ENCODE results near the gene FLVCR1.

FLVCR1 gene

GRCh38 chr1:212916481-212917133, 58.5 kb downstream of the FLVCR1 start:
- DNase-seq, result no peak

- no peak for DNase-seq
Observed at GRCh38 chr1:212917134-212917485, 59.0 kb downstream of the FLVCR1 start.

- DNase-seq, result no peak
Observed at GRCh38 chr1:212917858-212918257, 59.8 kb downstream of the FLVCR1 start.

- DNase-seq, result no peak
Observed at GRCh38 chr1:212918824-212919223, 60.7 kb downstream of the FLVCR1 start.

- no peak for DNase-seq
Observed at GRCh38 chr1:212920246-212920645, 62.2 kb downstream of the FLVCR1 start.

GRCh38 chr1:212920896-212921295, 62.8 kb downstream of the FLVCR1 start:
- DNase-seq, result no peak

GRCh38 chr1:212922016-212922415, 63.9 kb downstream of the FLVCR1 start:
- DNase-seq, result no peak

GRCh38 chr1:212926372-212926771, 68.3 kb downstream of the FLVCR1 start:
- DNase-seq, result no peak

GRCh38 chr1:212928323-212929291, 70.5 kb downstream of the FLVCR1 start:
- no peak for DNase-seq

- DNase-seq, result no peak
Observed at GRCh38 chr1:212930986-212931678, 73.1 kb downstream of the FLVCR1 start.

- no peak for DNase-seq
Observed at GRCh38 chr1:212933815-212934471, 75.9 kb downstream of the FLVCR1 start.

GRCh38 chr1:212935387-212935981, 77.4 kb downstream of the FLVCR1 start:
- DNase-seq, result no peak

GRCh38 chr1:212937034-212937433, 79.0 kb downstream of the FLVCR1 start:
- DNase-seq, result no peak

- DNase-seq, result no peak
Observed at GRCh38 chr1:212938846-212939245, 80.8 kb downstream of the FLVCR1 start.

- no peak for DNase-seq
Observed at GRCh38 chr1:212941452-212941851, 83.4 kb downstream of the FLVCR1 start.

GRCh38 chr1:212942679-212943392, 84.8 kb downstream of the FLVCR1 start:
- no peak for DNase-seq

GRCh38 chr1:212943393-212943710, 85.3 kb downstream of the FLVCR1 start:
- DNase-seq, result no peak

GRCh38 chr1:212944229-212944901, 86.3 kb downstream of the FLVCR1 start:
- no peak for DNase-seq

GRCh38 chr1:212945056-212945455, 87.0 kb downstream of the FLVCR1 start:
- DNase-seq, result no peak

GRCh38 chr1:212945463-212946160, 87.5 kb downstream of the FLVCR1 start:
- DNase-seq, result no peak

- no peak for DNase-seq
Observed at GRCh38 chr1:212946872-212947271, 88.8 kb downstream of the FLVCR1 start.

Measured in CD4-positive, alpha-beta T cell treated with Interferon gamma for 1 hour (primary cell).